DMS153 treated with DMSO at 0.1 percent for 48 hours (cell line): ENCODE data around the gene CHORDC1.

Experiments used
- DNase-seq: peaks from one replicate; lab custom pipeline; 2025; ENCODE audit not compliant: unreplicated experiment; lab: John Stamatoyannopoulos, UW

Gene CHORDC1

GRCh38 chr11:90222459-90223247 is at the start of gene CHORDC1:
TSS of gene CHORDC1 (minus strand) at chr11:90223049. CDS start at chr11:90222954, 95 bp downstream.
- peak; percentile 67 for DNase-seq

- DNase-seq: no peak
Observed at GRCh38 chr11:90257158-90257525, 34.3 kb upstream of the CHORDC1 start.

GRCh38 chr11:90256404-90257157 is 33.7 kb upstream of the CHORDC1 start:
- DNase-seq: no peak

GRCh38 chr11:90254065-90254464 is 31.2 kb upstream of the CHORDC1 start:
- no peak for DNase-seq

- DNase-seq: no peak
Observed at GRCh38 chr11:90252053-90252452, 29.2 kb upstream of the CHORDC1 start.

GRCh38 chr11:90251599-90251998 is 28.8 kb upstream of the CHORDC1 start:
- DNase-seq: no peak

- DNase-seq: no peak
Observed at GRCh38 chr11:90250970-90251369, 28.1 kb upstream of the CHORDC1 start.

- no peak for DNase-seq
Observed at GRCh38 chr11:90246468-90246867, 23.6 kb upstream of the CHORDC1 start.

GRCh38 chr11:90243534-90243933 is 20.7 kb upstream of the CHORDC1 start:
- DNase-seq: peak; percentile 64

- DNase-seq: no peak
Observed at GRCh38 chr11:90242894-90243416, 20.1 kb upstream of the CHORDC1 start.

GRCh38 chr11:90241414-90241813 is 18.6 kb upstream of the CHORDC1 start:
- no peak for DNase-seq

- DNase-seq: peak; percentile 5
Observed at GRCh38 chr11:90239967-90240636, 17.3 kb upstream of the CHORDC1 start.

- DNase-seq: no peak
Observed at GRCh38 chr11:90237004-90237403, 14.2 kb upstream of the CHORDC1 start.

GRCh38 chr11:90235526-90235925 is 12.7 kb upstream of the CHORDC1 start:
- no peak for DNase-seq

- no peak for DNase-seq
Observed at GRCh38 chr11:90234977-90235376, 12.1 kb upstream of the CHORDC1 start.

GRCh38 chr11:90229791-90230190 is 6.9 kb upstream of the CHORDC1 start:
- DNase-seq: no peak

- DNase-seq: no peak
Observed at GRCh38 chr11:90228056-90228455, 5.2 kb upstream of the CHORDC1 start.

GRCh38 chr11:90223248-90223585 is 368 bp upstream of the CHORDC1 start:
- no peak for DNase-seq

- no peak for DNase-seq
Observed at GRCh38 chr11:90221803-90222458, 918 bp downstream of the CHORDC1 start.

- DNase-seq: no peak
Observed at GRCh38 chr11:90220391-90220790, 2.5 kb downstream of the CHORDC1 start.

- no peak for DNase-seq
Observed at GRCh38 chr11:90219438-90219837, 3.4 kb downstream of the CHORDC1 start.
